RWPE1 (cell line): ENCODE data around the gene MTHFS.

ENCODE experiments used
- CTCF ChIA-PET: fragments of 350-600 bp; sonication (Branson Sonifier 250); formaldehyde crosslinking; extraction: SDS; loops from one replicate; lab custom pipeline; 2021; lab: Yijun Ruan, JAX
- POLR2A ChIA-PET: fragments of 400-600 bp; formaldehyde crosslinking; extraction: SDS; loops from one replicate; lab custom pipeline; 2020; ENCODE audit warnings: antibody characterized with exemption; ENCODE audit not compliant: low non-redundant PET; lab: Yijun Ruan, JAX
- DNase-seq: peaks from one replicate; pipeline ENCODE4 v3.0.0; 2012; ENCODE audit warnings: low spot score
- H3K27ac ChIP-seq: fragments of 450-650 bp; 2 replicates; pipeline ENCODE4 v1.5.1; 2017
- TF ChIP-seq, protein P1 (sequence below): fragments of 450-650 bp; conservative IDR thresholded peaks from 2 replicates; pipeline ENCODE4 v1.5.1; 2017; ENCODE audit warnings: low read depth, mild to moderate bottlenecking

MTHFS gene

GRCh38 chr15:79886124-79886523, 10.7 kb downstream of the MTHFS start:
- ChIA-PET POLR2A (no interaction called here), CTCF (no interaction called here)
- DNase-seq: no peak
- no peak overlapping the region for H3K27ac ChIP-seq
- TF ChIP-seq, protein P1, sequence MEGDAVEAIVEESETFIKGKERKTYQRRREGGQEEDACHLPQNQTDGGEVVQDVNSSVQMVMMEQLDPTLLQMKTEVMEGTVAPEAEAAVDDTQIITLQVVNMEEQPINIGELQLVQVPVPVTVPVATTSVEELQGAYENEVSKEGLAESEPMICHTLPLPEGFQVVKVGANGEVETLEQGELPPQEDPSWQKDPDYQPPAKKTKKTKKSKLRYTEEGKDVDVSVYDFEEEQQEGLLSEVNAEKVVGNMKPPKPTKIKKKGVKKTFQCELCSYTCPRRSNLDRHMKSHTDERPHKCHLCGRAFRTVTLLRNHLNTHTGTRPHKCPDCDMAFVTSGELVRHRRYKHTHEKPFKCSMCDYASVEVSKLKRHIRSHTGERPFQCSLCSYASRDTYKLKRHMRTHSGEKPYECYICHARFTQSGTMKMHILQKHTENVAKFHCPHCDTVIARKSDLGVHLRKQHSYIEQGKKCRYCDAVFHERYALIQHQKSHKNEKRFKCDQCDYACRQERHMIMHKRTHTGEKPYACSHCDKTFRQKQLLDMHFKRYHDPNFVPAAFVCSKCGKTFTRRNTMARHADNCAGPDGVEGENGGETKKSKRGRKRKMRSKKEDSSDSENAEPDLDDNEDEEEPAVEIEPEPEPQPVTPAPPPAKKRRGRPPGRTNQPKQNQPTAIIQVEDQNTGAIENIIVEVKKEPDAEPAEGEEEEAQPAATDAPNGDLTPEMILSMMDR: no peak

GRCh38 chr15:79884204-79884596, 12.6 kb downstream of the MTHFS start:
- TF ChIP-seq, protein P1: no peak
- ChIA-PET POLR2A (no interaction called here), CTCF (no interaction called here)
- no peak for DNase-seq
- H3K27ac ChIP-seq: no peak overlapping the region

GRCh38 chr15:79883579-79884203, 13.1 kb downstream of the MTHFS start:
- TF ChIP-seq, protein P1: no peak
- POLR2A ChIA-PET: no interaction called here
- no peak overlapping the region for H3K27ac ChIP-seq
- CTCF ChIA-PET: no interaction called here
- DNase-seq: no peak

DNA sequence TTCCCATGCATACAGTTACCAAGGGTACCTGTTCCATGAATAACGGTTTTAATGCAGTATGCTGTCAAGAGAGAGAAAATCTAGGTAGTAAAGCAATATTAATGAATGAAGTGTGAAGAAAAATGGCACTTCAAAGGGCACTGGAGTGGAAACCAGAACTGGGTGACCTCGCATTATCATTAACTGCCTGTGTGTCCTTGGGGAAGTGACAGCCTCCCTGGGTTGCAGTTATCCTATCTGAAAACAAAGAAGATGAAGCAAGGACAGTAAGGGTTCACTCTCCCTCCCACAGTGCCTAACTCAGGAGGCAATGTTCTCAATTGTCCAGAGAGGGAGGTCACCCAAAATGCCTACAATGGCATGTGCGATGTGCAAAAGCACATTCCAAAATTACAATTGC, 15.1 kb downstream of the MTHFS start:
- H3K27ac ChIP-seq: no peak overlapping the region
- DNase-seq: no peak
- TF ChIP-seq, protein P1: no peak
- ChIA-PET POLR2A (interaction anchor here (0.6 kb wide), 1 partner anchor 11 kb away, joined by 3 read pairs; no protein-coding TSS in a partner anchor), CTCF (no interaction called here)

DNA sequence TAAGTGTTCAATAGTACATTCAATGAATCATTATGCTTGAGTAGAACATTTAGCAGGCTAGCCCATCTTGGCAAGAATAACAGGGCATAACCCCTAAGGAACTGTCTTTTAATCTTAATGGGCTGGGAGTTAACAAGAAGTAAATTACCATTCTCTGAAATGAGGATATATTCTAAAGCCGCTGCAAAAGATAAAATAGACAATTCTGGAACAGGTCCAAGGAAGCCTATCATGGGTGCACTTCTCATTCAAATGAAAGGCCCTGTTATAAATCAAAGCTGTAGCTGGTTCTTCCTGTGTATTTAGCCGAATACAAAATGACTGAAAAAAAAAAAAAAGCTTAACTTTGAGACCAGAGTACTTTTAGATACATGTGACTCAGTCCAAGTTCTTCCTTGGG, 15.6 kb downstream of the MTHFS start:
- no peak for DNase-seq
- ChIA-PET POLR2A (interaction anchor here (0.6 kb wide), 1 partner anchor 11 kb away, joined by 3 read pairs; no protein-coding TSS in a partner anchor), CTCF (interaction anchor here (0.6 kb wide), 1 partner anchor 94 kb away, joined by 5 read pairs; no protein-coding TSS in a partner anchor)
- no peak overlapping the region for H3K27ac ChIP-seq
- TF ChIP-seq, protein P1: no peak

DNA sequence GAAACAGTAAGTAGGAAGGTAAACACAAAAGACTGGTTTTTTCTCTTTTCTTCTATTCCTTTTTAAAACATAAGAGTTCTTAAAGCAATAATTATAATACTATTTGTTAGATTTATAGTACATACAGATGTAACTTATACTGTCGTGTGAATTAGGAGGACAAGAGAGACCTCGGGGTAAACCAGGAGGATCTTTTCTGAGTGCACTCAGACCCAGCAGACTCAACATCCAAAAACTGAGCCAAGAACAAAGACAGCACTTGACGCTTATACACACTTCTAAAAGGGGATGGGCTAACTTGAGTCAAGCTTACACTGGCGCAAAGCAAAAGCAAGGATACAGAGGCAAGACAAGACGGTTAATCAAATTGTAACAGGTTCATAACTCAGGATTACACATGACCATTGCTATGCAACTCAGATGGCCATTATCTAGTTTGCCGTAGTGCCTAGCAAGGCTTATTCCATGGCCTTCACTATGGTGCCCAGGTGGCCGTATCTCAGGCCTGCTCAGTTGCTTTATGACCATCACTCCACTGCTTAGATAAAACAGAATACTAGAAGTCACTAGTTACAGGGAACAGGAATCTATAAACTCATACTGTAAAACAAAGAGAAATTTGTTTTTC, 18.6 kb downstream of the MTHFS start:
- no peak overlapping the region for H3K27ac ChIP-seq
- ChIA-PET POLR2A (no interaction called here), CTCF (interaction anchor here (0.6 to 0.8 kb wide), 3 partner anchors 25 to 593 kb away, joined by 3 to 6 read pairs (median 3); no protein-coding TSS in a partner anchor)
- DNase-seq: no peak
- TF ChIP-seq, protein P1: no peak
